Transverse colon (tissue), 4 donors: ENCODE measurements around the gene CLDN14. TPM values are rescaled to one million over a fixed set of nuclear protein-coding genes. Genes with fewer than 3 reads are reported as not detected.

Experiments
- DNase-seq: peaks from one replicate; pipeline ENCODE4 v3.0.0-alpha.2; 2019
- H3K27ac ChIP-seq, 4 donors: fragments of 200-600 bp; sonication (generic); 2 replicates each; pipeline ENCODE4 v1.5.1; 2016 to 2018; ENCODE audit warnings: inconsistent platforms in 4 of 4
- H3K27me3 ChIP-seq: fragments of 200-600 bp; sonication (generic); 2 replicates; pipeline ENCODE4 v1.5.1; 2017; ENCODE audit warnings: inconsistent platforms
- H3K36me3 ChIP-seq, 4 donors: fragments of 200-600 bp; sonication (generic); 2 replicates each; pipeline ENCODE4 v1.5.1; 2017 to 2019; ENCODE audit warnings: inconsistent platforms in 4 of 4
- H3K4me1 ChIP-seq, 4 donors: fragments of 200-600 bp; sonication (generic); 2 replicates each; pipeline ENCODE4 v1.5.1; 2017 to 2020; ENCODE audit warnings: inconsistent platforms in 4 of 4
- H3K4me3 ChIP-seq, 4 donors: fragments of 200-600 bp; sonication (generic); 1 replicate in 1 of 4; 2 replicates in 3 of 4; pipeline versions ENCODE4 v1.5.1 to v1.6.1; 2017 to 2019; ENCODE audit warnings: inconsistent platforms in 4 of 4
- H3K9me3 ChIP-seq, 2 donors: fragments of 200-600 bp; sonication (generic); 2 replicates each; pipeline ENCODE4 v1.5.1; 2017 to 2019; ENCODE audit warnings: inconsistent platforms in 2 of 2
- EP300 ChIP-seq: sonication (generic); formaldehyde crosslinking; IDR thresholded peaks from one replicate; pipeline ENCODE4 v1.6.1; 2017; ENCODE audit warnings: antibody characterized with exemption, low read depth
- POLR2A ChIP-seq: fragments of 450-650 bp; IDR thresholded peaks from one replicate; pipeline ENCODE4 v1.6.1; 2016; ENCODE audit warnings: antibody characterized with exemption, mild to moderate bottlenecking, moderate library complexity
- POLR2AphosphoS5 ChIP-seq, 3 donors: sonication (generic); formaldehyde crosslinking; IDR thresholded peaks; one replicate each; pipeline ENCODE4 v1.6.1; 2016; ENCODE audit warnings: antibody characterized with exemption in 3 of 3
- WGBS, 2 donors: methylation state at CpG; one replicate each; pipeline ENCODE4 v1.1.5; 2018; ENCODE audit warnings: low coverage in 1 of 2; 5-methylcytosine and 5-hydroxymethylcytosine counted together
- in situ Hi-C, 4 donors: fragments of 200-750 bp; cut with MboI; loops; one replicate each; pipeline versions ENCODE4 v1.15.0 to v1.15.1; 2017; ENCODE audit warnings: low sequenced_read_pairs in 3 of 4, low pct_ligation_motif_present in 1 of 4, low pct_unique_long_range_greater_than_20kb in 1 of 4
- intact Hi-C: fragments of 100-400 bp; cut with DNase I; formaldehyde crosslinking; loops from one replicate; pipeline ENCODE4 v1.15.1; 2023; ENCODE audit warnings: low total_unique reads
- total RNA-seq, 4 donors: library from RNA; depleted of rRNA; stranded (reverse); fragments of >200 nt; gene quantifications; one replicate each; pipeline ENCODE4 v1.1.0, GENCODE V29; 2016
- TF ChIP-seq, protein P1 (sequence below), 5 experiments: fragments of 200-600 bp in 3 of 5; fragments of 450-650 bp in 2 of 5; sonication (generic) in 3 of 5; IDR thresholded peaks; 1 replicate in 2 of 5; 2 replicates in 3 of 5; pipeline ENCODE4 v1.5.1; 2016 to 2017; ENCODE audit warnings: antibody characterized with exemption in 5 of 5, inconsistent platforms in 3 of 5, mild to moderate bottlenecking in 2 of 5, moderate library complexity in 1 of 5

The CLDN14 gene
- total RNA-seq, 4 donors from 2014 or later = not detected

DNA sequence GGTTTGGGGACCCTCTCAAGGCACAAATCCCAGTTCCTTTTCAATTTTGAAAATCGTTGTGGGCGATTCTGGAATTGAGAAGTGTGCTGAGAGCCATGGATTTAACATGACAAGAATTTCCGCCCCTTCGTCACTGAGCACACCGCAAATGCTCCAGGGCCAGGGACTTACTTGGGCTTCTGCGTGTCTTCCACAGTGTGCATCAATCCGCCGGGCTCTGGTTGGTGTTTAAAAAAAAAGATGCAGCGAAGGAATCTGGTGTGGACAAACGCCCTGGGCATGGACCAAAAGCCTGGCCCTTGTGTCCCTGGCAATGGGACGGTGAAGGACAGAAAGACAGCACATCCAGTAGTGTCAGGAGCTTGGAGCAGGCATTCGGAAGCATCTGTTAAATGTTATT is 696 bp upstream of the CLDN14 start:
- intact Hi-C loops (no loop called here), in situ Hi-C loops (no loop called here)
- Histone ChIP-seq H3K4me1 (no peaks in the 10 kb centered on the region), H3K9me3 (no peaks in the 10 kb centered on the region), H3K36me3 (no peaks in the 10 kb centered on the region), H3K4me3 (no peak overlapping the region), H3K27me3 (no peaks in the 10 kb centered on the region), H3K27ac (no peak overlapping the region)
- TF ChIP-seq, protein P1, sequence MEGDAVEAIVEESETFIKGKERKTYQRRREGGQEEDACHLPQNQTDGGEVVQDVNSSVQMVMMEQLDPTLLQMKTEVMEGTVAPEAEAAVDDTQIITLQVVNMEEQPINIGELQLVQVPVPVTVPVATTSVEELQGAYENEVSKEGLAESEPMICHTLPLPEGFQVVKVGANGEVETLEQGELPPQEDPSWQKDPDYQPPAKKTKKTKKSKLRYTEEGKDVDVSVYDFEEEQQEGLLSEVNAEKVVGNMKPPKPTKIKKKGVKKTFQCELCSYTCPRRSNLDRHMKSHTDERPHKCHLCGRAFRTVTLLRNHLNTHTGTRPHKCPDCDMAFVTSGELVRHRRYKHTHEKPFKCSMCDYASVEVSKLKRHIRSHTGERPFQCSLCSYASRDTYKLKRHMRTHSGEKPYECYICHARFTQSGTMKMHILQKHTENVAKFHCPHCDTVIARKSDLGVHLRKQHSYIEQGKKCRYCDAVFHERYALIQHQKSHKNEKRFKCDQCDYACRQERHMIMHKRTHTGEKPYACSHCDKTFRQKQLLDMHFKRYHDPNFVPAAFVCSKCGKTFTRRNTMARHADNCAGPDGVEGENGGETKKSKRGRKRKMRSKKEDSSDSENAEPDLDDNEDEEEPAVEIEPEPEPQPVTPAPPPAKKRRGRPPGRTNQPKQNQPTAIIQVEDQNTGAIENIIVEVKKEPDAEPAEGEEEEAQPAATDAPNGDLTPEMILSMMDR (IDR thresholded peaks at IDR 0.05) = no peak
- TF ChIP-seq POLR2A (no peak), EP300 (no peak), POLR2AphosphoS5 (IDR thresholded peaks at IDR 0.05) (no peak)
- no peak for DNase-seq
- WGBS, 2 donors = 77 to 91% methylated on average over 5 to 12 of the region's 12 CpGs

DNA sequence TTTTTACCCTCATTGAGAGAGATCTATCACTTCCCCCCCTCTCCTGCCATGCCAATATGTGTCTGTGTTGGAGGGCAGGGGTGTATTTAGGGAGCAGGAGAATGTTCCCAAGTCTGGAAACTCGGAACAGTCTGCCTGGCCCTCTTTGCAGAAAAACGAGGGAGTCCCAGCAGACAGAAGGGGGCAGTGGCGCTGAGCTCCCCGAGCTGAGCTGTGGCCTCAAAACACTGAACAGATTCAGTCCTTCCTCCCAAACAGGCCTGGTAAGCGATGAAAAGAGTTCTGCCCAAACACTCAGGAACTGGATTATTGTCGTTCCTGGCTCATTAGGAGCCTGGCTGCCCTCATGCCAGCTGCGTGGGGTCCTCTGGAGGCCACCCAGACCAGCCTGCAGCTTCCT is 981 bp downstream of the CLDN14 start:
- H3K4me1 ChIP-seq = no peaks in the 10 kb centered on the region
- TF ChIP-seq, protein P1 (IDR thresholded peaks at IDR 0.05) = no peak
- TF ChIP-seq POLR2A = no peak
- no peak for TF ChIP-seq POLR2AphosphoS5 (IDR thresholded peaks at IDR 0.05)
- TF ChIP-seq EP300 = no peak
- intact Hi-C loops (no loop called here), in situ Hi-C loops (no loop called here)
- H3K4me3 ChIP-seq = no peak overlapping the region
- WGBS, 2 donors = 0 to 66% methylated on average over 1 to 7 of the region's 7 CpGs
- no peaks in the 10 kb centered on the region for H3K36me3 ChIP-seq
- no peaks in the 10 kb centered on the region for H3K9me3 ChIP-seq
- H3K27me3 ChIP-seq = no peaks in the 10 kb centered on the region
- DNase-seq = no peak
- no peak overlapping the region for H3K27ac ChIP-seq

DNA sequence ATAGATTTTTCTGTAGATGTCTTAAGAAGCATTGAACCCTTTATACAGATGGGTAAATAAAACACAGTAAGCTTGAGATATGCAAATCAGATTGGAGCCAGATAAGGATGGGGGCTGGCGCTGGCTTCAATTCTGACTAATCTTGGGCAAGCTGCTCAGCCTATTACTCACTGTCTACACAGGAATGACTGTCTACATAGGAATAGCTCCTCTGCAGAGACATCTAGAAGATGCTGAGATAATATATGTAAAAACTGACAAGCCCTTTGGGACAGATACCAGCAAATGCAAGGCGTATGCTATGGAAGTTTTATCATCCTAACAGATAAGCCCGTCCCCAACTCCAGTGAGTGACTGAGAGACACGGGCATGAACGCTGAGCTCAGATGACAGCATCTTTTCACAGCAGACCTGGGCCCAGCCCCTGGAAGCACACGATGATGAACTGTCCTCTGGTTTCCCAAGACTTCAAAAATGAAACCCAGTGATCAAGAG is 1.7 kb downstream of the CLDN14 start:
- H3K36me3 ChIP-seq = no peaks in the 10 kb centered on the region
- no peaks in the 10 kb centered on the region for H3K9me3 ChIP-seq
- H3K4me3 ChIP-seq = no peak overlapping the region
- H3K27ac ChIP-seq = no peak overlapping the region
- in situ Hi-C loops (no loop called here), intact Hi-C loops (no loop called here)
- H3K27me3 ChIP-seq = no peaks in the 10 kb centered on the region
- TF ChIP-seq EP300 = no peak
- no peak for TF ChIP-seq POLR2A
- TF ChIP-seq, protein P1 (IDR thresholded peaks at IDR 0.05) = no peak
- TF ChIP-seq POLR2AphosphoS5 (IDR thresholded peaks at IDR 0.05) = no peak
- 62 to 65% methylated on average over 2 to 6 of the region's 6 CpGs for WGBS, 2 donors
- DNase-seq = no peak
- H3K4me1 ChIP-seq = no peaks in the 10 kb centered on the region

DNA sequence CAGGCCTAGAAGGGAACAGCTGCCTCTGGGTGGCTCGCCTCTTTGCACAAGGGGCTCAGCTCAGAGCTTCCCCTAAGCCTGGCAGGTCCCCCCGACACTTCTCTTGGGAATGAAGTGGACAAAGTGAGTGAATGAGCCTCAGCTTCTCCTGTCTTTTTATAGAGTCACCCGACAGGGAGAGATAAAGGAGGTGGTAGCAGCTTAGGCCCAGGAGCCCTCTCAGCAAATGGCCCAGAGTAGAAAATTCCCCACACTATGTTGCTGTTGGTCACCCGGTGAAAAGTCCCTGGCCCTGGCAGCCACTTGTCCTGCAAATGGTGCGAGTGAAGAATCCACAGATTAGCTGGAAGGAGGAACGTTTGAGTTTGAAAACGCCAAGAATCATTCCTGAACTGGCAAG is 2.4 kb downstream of the CLDN14 start:
- no peak overlapping the region for H3K27ac ChIP-seq
- no peaks in the 10 kb centered on the region for H3K27me3 ChIP-seq
- WGBS, 2 donors = 86 to 92% methylated on average over 3 to 7 of the region's 7 CpGs
- H3K4me1 ChIP-seq = no peaks in the 10 kb centered on the region
- H3K9me3 ChIP-seq = no peaks in the 10 kb centered on the region
- no peak overlapping the region for H3K4me3 ChIP-seq
- in situ Hi-C loops (no loop called here), intact Hi-C loops (no loop called here)
- no peak for DNase-seq
- TF ChIP-seq, protein P1 (IDR thresholded peaks at IDR 0.05) = no peak
- no peak for TF ChIP-seq POLR2AphosphoS5 (IDR thresholded peaks at IDR 0.05)
- no peak for TF ChIP-seq EP300
- no peak for TF ChIP-seq POLR2A
- no peaks in the 10 kb centered on the region for H3K36me3 ChIP-seq
